WTC11 (cell line): ENCODE data around the gene POLA1. TPM values are rescaled to one million over a fixed set of nuclear protein-coding genes. Genes with fewer than 3 reads are reported as not detected.

Source experiments
- ATAC-seq: fragments of 200-7000 bp; cut with Tn5 transposase; 2 replicates; pipeline ENCODE4 v1.10.0; 2021; ENCODE audit warnings: mild to moderate bottlenecking, moderate library complexity
- CTCF ChIA-PET: fragments of 300-600 bp; sonication (Branson Sonifier 250); formaldehyde crosslinking; loops from one replicate; lab custom pipeline; 2021; ENCODE audit warnings: antibody characterized with exemption; lab: Charles Lee
- POLR2A ChIA-PET: fragments of 350-600 bp; sonication (Branson Sonifier 250); formaldehyde crosslinking; loops from one replicate; lab custom pipeline; 2021; ENCODE audit warnings: antibody characterized with exemption; lab: Charles Lee
- DNase-seq: peaks from one replicate; pipeline ENCODE4 v3.0.0; 2021; ENCODE audit warnings: low spot score
- H3K27ac Mint-ChIP-seq: 2 replicates; pipeline ENCODE4 v1.8.0; 2021; ENCODE audit warnings: mixed read lengths
- H3K27me3 Mint-ChIP-seq: 2 replicates; pipeline ENCODE4 v1.8.0; 2021; ENCODE audit warnings: low read depth, mild to moderate bottlenecking, moderate library complexity, mixed read lengths
- H3K36me3 Mint-ChIP-seq: 2 replicates; pipeline ENCODE4 v1.8.0; 2021; ENCODE audit warnings: mixed read lengths
- H3K4me1 Mint-ChIP-seq: 2 replicates; pipeline ENCODE4 v1.8.0; 2022; ENCODE audit warnings: mixed read lengths
- H3K4me3 Mint-ChIP-seq: 2 replicates; pipeline ENCODE4 v1.8.0; 2021; ENCODE audit warnings: mild to moderate bottlenecking, moderate library complexity, mixed read lengths
- H3K9me3 Mint-ChIP-seq: 2 replicates; pipeline ENCODE4 v1.8.0; 2021; ENCODE audit warnings: mixed read lengths
- ATF1 ChIP-seq: sonication (generic); formaldehyde crosslinking; IDR thresholded peaks from 2 replicates; pipeline ENCODE4 v1.8.1; 2023; ENCODE audit warnings: mild to moderate bottlenecking, moderate library complexity, missing genetic modification reagents
- CREB1 ChIP-seq: sonication (generic); formaldehyde crosslinking; IDR thresholded peaks from 2 replicates; pipeline ENCODE4 v1.8.0; 2023; ENCODE audit warnings: mild to moderate bottlenecking, missing genetic modification reagents
- HMGXB4 ChIP-seq: sonication (generic); formaldehyde crosslinking; IDR thresholded peaks from 2 replicates; pipeline ENCODE4 v1.8.1; 2023; ENCODE audit warnings: mild to moderate bottlenecking, moderate library complexity, missing genetic modification reagents
- MAX ChIP-seq: sonication (generic); formaldehyde crosslinking; IDR thresholded peaks from 2 replicates; pipeline ENCODE4 v1.8.0; 2022; ENCODE audit warnings: mild to moderate bottlenecking, missing genetic modification reagents
- MYBL2 ChIP-seq: sonication (generic); formaldehyde crosslinking; IDR thresholded peaks from 2 replicates; pipeline ENCODE4 v1.8.1; 2023; ENCODE audit warnings: mild to moderate bottlenecking, moderate library complexity, missing genetic modification reagents
- SMAD3 ChIP-seq: sonication (generic); formaldehyde crosslinking; IDR thresholded peaks from 2 replicates; pipeline ENCODE4 v1.8.0; 2022; ENCODE audit warnings: missing genetic modification reagents, mild to moderate bottlenecking, borderline replicate concordance
- TEAD4 ChIP-seq: sonication (generic); formaldehyde crosslinking; IDR thresholded peaks from 2 replicates; pipeline ENCODE4 v1.8.0; 2022; ENCODE audit warnings: mild to moderate bottlenecking, missing genetic modification reagents
- ZNF138 ChIP-seq: sonication (generic); formaldehyde crosslinking; conservative IDR thresholded peaks from 2 replicates; pipeline ENCODE4 v1.8.1; 2022; ENCODE audit warnings: mild to moderate bottlenecking, moderate library complexity, missing genetic modification reagents
- ZNF396 ChIP-seq: fragments of 250-450 bp; sonication (Bioruptor Pico); IDR thresholded peaks from 2 replicates; pipeline ENCODE4 v1.8.0; 2021; ENCODE audit warnings: mild to moderate bottlenecking, moderate library complexity, borderline replicate concordance
- total RNA-seq: library from RNA; stranded (reverse); gene quantifications from 3 replicates; pipeline ENCODE4 v1.2.3, GENCODE V29; 2021
- TF ChIP-seq, protein P1 (sequence below): sonication (generic); formaldehyde crosslinking; IDR thresholded peaks from 2 replicates; pipeline ENCODE4 v1.8.1; 2022; ENCODE audit warnings: mild to moderate bottlenecking, missing genetic modification reagents, moderate library complexity, borderline replicate concordance
- TF ChIP-seq, protein P2 (sequence below): sonication (generic); formaldehyde crosslinking; IDR thresholded peaks from 2 replicates; pipeline ENCODE4 v1.8.1; 2022; ENCODE audit warnings: low read depth, mild to moderate bottlenecking, moderate library complexity, missing genetic modification reagents, borderline replicate concordance
- TF ChIP-seq, protein P3 (sequence below): fragments of 250-450 bp; sonication (Bioruptor Pico); IDR thresholded peaks from 2 replicates; pipeline ENCODE4 v2.1.2; 2022; ENCODE audit warnings: mild to moderate bottlenecking, moderate library complexity
- TF ChIP-seq, protein P4 (sequence below): sonication (generic); formaldehyde crosslinking; IDR thresholded peaks from 2 replicates; pipeline ENCODE4 v1.8.1; 2022; ENCODE audit warnings: low read depth, missing genetic modification reagents, borderline replicate concordance
- TF ChIP-seq, protein P5 (sequence below): sonication (generic); formaldehyde crosslinking; IDR thresholded peaks from 2 replicates; pipeline ENCODE4 v1.8.0; 2022; ENCODE audit warnings: mild to moderate bottlenecking, missing genetic modification reagents
- TF ChIP-seq, protein P6 (sequence below): sonication (generic); formaldehyde crosslinking; conservative IDR thresholded peaks from 2 replicates; pipeline ENCODE4 v1.8.1; 2022; ENCODE audit warnings: mild to moderate bottlenecking, missing genetic modification reagents
- TF ChIP-seq, protein P7 (sequence below): fragments of 250-450 bp; sonication (Bioruptor Pico); IDR thresholded peaks from 2 replicates; pipeline ENCODE4 v1.9.0; 2021; ENCODE audit warnings: mild to moderate bottlenecking

The POLA1 gene
- total RNA-seq, 1 experiment from 2014 or later: 29.9 TPM

DNA sequence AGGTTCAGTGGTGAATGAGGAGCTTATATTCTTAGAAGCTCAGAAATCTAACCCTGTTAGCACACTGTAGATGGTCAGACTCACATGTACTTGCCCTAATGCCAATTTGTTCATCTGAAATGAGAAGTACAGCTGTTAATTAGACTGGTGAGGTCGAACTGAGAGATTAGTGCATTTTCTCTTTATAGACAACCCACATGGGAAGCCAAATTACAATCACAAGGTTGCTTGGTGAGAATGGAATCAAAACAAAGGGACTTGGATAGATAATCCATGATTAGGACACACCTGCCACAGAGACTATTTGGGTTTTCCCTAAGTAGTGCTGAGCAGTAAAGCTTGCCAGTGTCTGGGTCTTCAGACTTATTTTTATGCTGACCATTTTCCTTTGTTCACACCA lies 88.3 kb downstream of the POLA1 start:
- H3K4me1 Mint-ChIP-seq: no peaks in the 10 kb centered on the region
- no peak for DNase-seq
- no peaks in the 10 kb centered on the region for H3K9me3 Mint-ChIP-seq
- TF ChIP-seq, protein P1, sequence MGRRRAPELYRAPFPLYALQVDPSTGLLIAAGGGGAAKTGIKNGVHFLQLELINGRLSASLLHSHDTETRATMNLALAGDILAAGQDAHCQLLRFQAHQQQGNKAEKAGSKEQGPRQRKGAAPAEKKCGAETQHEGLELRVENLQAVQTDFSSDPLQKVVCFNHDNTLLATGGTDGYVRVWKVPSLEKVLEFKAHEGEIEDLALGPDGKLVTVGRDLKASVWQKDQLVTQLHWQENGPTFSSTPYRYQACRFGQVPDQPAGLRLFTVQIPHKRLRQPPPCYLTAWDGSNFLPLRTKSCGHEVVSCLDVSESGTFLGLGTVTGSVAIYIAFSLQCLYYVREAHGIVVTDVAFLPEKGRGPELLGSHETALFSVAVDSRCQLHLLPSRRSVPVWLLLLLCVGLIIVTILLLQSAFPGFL (CRISPR knock-in tag): no peak
- TF ChIP-seq, all 79 proteins: peak for 0
- H3K27me3 Mint-ChIP-seq: no peaks in the 10 kb centered on the region
- no peak for ATAC-seq
- POLR2A ChIA-PET: no interaction called here
- H3K4me3 Mint-ChIP-seq: no peak overlapping the region
- CTCF ChIA-PET: no interaction called here
- no peak overlapping the region for H3K27ac Mint-ChIP-seq
- peaks cover 10% of the 10 kb centered on the region; the same call in 1 of the 2 replicates for H3K36me3 Mint-ChIP-seq

GRCh38 chrX:24789047-24789446 lies 95.3 kb downstream of the POLA1 start:
- peaks cover 12% of the 10 kb centered on the region; the same call in 1 of the 2 replicates for H3K36me3 Mint-ChIP-seq
- ATAC-seq: no peak
- H3K27me3 Mint-ChIP-seq: no peaks in the 10 kb centered on the region
- CTCF ChIA-PET: no interaction called here
- H3K4me1 Mint-ChIP-seq: peaks cover 21% of the 10 kb centered on the region
- H3K4me3 Mint-ChIP-seq: no peak overlapping the region
- H3K27ac Mint-ChIP-seq: peak overlapping the region; percentile 17; the same call in 1 of the 2 replicates
- TF ChIP-seq ZNF396 (CRISPR knock-in tag): no peak
- no peak for TF ChIP-seq ZNF138 (CRISPR knock-in tag)
- no peak for TF ChIP-seq CREB1 (CRISPR knock-in tag)
- TF ChIP-seq, protein P2, sequence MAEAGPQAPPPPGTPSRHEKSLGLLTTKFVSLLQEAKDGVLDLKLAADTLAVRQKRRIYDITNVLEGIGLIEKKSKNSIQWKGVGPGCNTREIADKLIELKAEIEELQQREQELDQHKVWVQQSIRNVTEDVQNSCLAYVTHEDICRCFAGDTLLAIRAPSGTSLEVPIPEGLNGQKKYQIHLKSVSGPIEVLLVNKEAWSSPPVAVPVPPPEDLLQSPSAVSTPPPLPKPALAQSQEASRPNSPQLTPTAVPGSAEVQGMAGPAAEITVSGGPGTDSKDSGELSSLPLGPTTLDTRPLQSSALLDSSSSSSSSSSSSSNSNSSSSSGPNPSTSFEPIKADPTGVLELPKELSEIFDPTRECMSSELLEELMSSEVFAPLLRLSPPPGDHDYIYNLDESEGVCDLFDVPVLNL (CRISPR knock-in tag): no peak
- TF ChIP-seq TEAD4 (CRISPR knock-in tag): no peak
- TF ChIP-seq, protein P3, sequence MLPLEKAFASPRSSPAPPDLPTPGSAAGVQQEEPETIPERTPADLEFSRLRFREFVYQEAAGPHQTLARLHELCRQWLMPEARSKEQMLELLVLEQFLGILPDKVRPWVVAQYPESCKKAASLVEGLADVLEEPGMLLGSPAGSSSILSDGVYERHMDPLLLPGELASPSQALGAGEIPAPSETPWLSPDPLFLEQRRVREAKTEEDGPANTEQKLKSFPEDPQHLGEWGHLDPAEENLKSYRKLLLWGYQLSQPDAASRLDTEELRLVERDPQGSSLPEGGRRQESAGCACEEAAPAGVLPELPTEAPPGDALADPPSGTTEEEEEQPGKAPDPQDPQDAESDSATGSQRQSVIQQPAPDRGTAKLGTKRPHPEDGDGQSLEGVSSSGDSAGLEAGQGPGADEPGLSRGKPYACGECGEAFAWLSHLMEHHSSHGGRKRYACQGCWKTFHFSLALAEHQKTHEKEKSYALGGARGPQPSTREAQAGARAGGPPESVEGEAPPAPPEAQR (CRISPR knock-in tag): no peak
- TF ChIP-seq, all 79 proteins: peak for 0
- POLR2A ChIA-PET: no interaction called here
- no peaks in the 10 kb centered on the region for H3K9me3 Mint-ChIP-seq
- DNase-seq: no peak

GRCh38 chrX:24790166-24790565 lies 96.4 kb downstream of the POLA1 start:
- Mint-ChIP-seq H3K36me3 (peaks cover 12% of the 10 kb centered on the region; the same call in 1 of the 2 replicates), H3K27ac (no peak overlapping the region), H3K27me3 (no peaks in the 10 kb centered on the region), H3K4me1 (peaks cover 21% of the 10 kb centered on the region), H3K4me3 (no peak overlapping the region), H3K9me3 (no peaks in the 10 kb centered on the region)
- ChIA-PET POLR2A (no interaction called here), CTCF (interaction anchor here (1.1 kb wide), 2 partner anchors 49 to 419 kb away, joined by 3 to 5 read pairs; no protein-coding TSS in a partner anchor)
- ATAC-seq (no peak), DNase-seq (no peak)
- TF ChIP-seq, protein P4, sequence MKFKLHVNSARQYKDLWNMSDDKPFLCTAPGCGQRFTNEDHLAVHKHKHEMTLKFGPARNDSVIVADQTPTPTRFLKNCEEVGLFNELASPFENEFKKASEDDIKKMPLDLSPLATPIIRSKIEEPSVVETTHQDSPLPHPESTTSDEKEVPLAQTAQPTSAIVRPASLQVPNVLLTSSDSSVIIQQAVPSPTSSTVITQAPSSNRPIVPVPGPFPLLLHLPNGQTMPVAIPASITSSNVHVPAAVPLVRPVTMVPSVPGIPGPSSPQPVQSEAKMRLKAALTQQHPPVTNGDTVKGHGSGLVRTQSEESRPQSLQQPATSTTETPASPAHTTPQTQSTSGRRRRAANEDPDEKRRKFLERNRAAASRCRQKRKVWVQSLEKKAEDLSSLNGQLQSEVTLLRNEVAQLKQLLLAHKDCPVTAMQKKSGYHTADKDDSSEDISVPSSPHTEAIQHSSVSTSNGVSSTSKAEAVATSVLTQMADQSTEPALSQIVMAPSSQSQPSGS (CRISPR knock-in tag): no peak

DNA sequence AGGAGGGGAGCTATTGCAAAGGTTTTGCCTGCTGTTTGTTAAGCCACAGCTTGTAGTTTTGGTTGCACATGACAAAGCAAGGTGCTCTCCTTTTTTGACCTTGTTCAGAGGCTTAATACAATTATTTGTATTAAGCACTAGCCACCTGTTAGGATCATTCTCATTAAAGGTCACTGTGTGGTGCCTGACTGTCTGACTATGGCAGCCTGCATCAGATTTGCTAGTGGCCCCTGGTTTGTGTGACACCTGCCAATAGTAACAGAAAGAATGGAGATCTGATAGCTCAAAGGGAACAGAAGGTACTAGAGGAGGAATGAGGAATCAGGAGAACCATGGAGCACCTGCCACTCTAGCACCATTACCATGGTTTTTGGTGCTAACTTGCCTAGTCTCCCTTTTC lies 102.5 kb downstream of the POLA1 start:
- Mint-ChIP-seq H3K36me3 (no peaks in the 10 kb centered on the region; the same call in 1 of the 2 replicates), H3K9me3 (no peaks in the 10 kb centered on the region), H3K27ac (no peak overlapping the region; the same call in 1 of the 2 replicates), H3K4me3 (no peak overlapping the region), H3K4me1 (no peaks in the 10 kb centered on the region), H3K27me3 (no peaks in the 10 kb centered on the region)
- ATAC-seq (no peak), DNase-seq (no peak)
- CTCF ChIA-PET: no interaction called here
- POLR2A ChIA-PET: no interaction called here
- TF ChIP-seq MAX (CRISPR knock-in tag) (no peak), ZNF138 (CRISPR knock-in tag) (no peak), SMAD3 (no peak), HMGXB4 (CRISPR knock-in tag) (no peak), MYBL2 (CRISPR knock-in tag) (no peak), ATF1 (CRISPR knock-in tag) (no peak)
- TF ChIP-seq, protein P5, sequence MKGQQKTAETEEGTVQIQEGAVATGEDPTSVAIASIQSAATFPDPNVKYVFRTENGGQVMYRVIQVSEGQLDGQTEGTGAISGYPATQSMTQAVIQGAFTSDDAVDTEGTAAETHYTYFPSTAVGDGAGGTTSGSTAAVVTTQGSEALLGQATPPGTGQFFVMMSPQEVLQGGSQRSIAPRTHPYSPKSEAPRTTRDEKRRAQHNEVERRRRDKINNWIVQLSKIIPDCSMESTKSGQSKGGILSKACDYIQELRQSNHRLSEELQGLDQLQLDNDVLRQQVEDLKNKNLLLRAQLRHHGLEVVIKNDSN (CRISPR knock-in tag): no peak
- TF ChIP-seq, protein P6, sequence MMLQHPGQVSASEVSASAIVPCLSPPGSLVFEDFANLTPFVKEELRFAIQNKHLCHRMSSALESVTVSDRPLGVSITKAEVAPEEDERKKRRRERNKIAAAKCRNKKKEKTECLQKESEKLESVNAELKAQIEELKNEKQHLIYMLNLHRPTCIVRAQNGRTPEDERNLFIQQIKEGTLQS (CRISPR knock-in tag): no peak
- TF ChIP-seq, protein P7, sequence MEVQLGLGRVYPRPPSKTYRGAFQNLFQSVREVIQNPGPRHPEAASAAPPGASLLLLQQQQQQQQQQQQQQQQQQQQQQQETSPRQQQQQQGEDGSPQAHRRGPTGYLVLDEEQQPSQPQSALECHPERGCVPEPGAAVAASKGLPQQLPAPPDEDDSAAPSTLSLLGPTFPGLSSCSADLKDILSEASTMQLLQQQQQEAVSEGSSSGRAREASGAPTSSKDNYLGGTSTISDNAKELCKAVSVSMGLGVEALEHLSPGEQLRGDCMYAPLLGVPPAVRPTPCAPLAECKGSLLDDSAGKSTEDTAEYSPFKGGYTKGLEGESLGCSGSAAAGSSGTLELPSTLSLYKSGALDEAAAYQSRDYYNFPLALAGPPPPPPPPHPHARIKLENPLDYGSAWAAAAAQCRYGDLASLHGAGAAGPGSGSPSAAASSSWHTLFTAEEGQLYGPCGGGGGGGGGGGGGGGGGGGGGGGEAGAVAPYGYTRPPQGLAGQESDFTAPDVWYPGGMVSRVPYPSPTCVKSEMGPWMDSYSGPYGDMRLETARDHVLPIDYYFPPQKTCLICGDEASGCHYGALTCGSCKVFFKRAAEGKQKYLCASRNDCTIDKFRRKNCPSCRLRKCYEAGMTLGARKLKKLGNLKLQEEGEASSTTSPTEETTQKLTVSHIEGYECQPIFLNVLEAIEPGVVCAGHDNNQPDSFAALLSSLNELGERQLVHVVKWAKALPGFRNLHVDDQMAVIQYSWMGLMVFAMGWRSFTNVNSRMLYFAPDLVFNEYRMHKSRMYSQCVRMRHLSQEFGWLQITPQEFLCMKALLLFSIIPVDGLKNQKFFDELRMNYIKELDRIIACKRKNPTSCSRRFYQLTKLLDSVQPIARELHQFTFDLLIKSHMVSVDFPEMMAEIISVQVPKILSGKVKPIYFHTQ: no peak
